ENCODE measurements around the gene CRNN. TPM values are rescaled to one million over a fixed set of nuclear protein-coding genes. Genes with fewer than 3 reads are reported as not detected.

The CRNN gene
- total RNA-seq, 1 donor from 2014 or later: not detected

- H3K27me3 ChIP-seq (ENCODE audit: control insufficient read depth, insufficient read depth, low read length): no peaks in the 10 kb centered on the region
- no peak for DNase-seq (ENCODE audit: low read depth)
- no peak overlapping the region for H3K4me3 ChIP-seq (ENCODE audit: low read depth, low read length)
- no peak for TF ChIP-seq CTCF (IDR thresholded peaks at IDR 0.05; ENCODE audit: insufficient read depth, low read length, poor library complexity, severe bottlenecking)
- H3K36me3 ChIP-seq (ENCODE audit: control insufficient read depth, insufficient read depth, low read length): no peaks in the 10 kb centered on the region
Observed at GRCh38 chr1:152448095-152448494, 34.0 kb upstream of the CRNN start.

GRCh38 chr1:152447484-152447883, 33.4 kb upstream of the CRNN start:
- no peaks in the 10 kb centered on the region for H3K27me3 ChIP-seq (ENCODE audit: control insufficient read depth, insufficient read depth, low read length)
- no peak for TF ChIP-seq CTCF (IDR thresholded peaks at IDR 0.05; ENCODE audit: insufficient read depth, low read length, poor library complexity, severe bottlenecking)
- DNase-seq (ENCODE audit: low read depth): no peak

GRCh38 chr1:152444045-152444444, 30.0 kb upstream of the CRNN start:
- Histone ChIP-seq H3K4me3 (ENCODE audit: low read depth, low read length) (no peak overlapping the region), H3K27me3 (ENCODE audit: control insufficient read depth, insufficient read depth, low read length) (no peaks in the 10 kb centered on the region), H3K36me3 (ENCODE audit: control insufficient read depth, insufficient read depth, low read length) (no peaks in the 10 kb centered on the region)
- no peak for TF ChIP-seq CTCF (IDR thresholded peaks at IDR 0.05; ENCODE audit: insufficient read depth, low read length, poor library complexity, severe bottlenecking)
- no peak for DNase-seq (ENCODE audit: low read depth)

More at GRCh38 chr1:152447484-152447883, 33.4 kb upstream of the CRNN start:
- Histone ChIP-seq H3K36me3 (ENCODE audit: control insufficient read depth, insufficient read depth, low read length) (no peaks in the 10 kb centered on the region), H3K4me3 (ENCODE audit: low read depth, low read length) (no peak overlapping the region)

- DNase-seq (ENCODE audit: low read depth): no peak
- Histone ChIP-seq H3K27me3 (ENCODE audit: control insufficient read depth, insufficient read depth, low read length) (no peaks in the 10 kb centered on the region), H3K36me3 (ENCODE audit: control insufficient read depth, insufficient read depth, low read length) (no peaks in the 10 kb centered on the region), H3K4me3 (ENCODE audit: low read depth, low read length) (no peak overlapping the region)
- no peak for TF ChIP-seq CTCF (IDR thresholded peaks at IDR 0.05; ENCODE audit: insufficient read depth, low read length, poor library complexity, severe bottlenecking)
Observed at GRCh38 chr1:152442765-152443164, 28.7 kb upstream of the CRNN start.

- Histone ChIP-seq H3K27me3 (ENCODE audit: control insufficient read depth, insufficient read depth, low read length) (no peaks in the 10 kb centered on the region), H3K36me3 (ENCODE audit: control insufficient read depth, insufficient read depth, low read length) (no peaks in the 10 kb centered on the region), H3K4me3 (ENCODE audit: low read depth, low read length) (no peak overlapping the region)
- DNase-seq (ENCODE audit: low read depth): no peak
- TF ChIP-seq CTCF (IDR thresholded peaks at IDR 0.05; ENCODE audit: insufficient read depth, low read length, poor library complexity, severe bottlenecking): no peak
Observed at GRCh38 chr1:152442301-152442700, 28.2 kb upstream of the CRNN start.

- Histone ChIP-seq H3K4me3 (ENCODE audit: low read depth, low read length) (no peak overlapping the region), H3K36me3 (ENCODE audit: control insufficient read depth, insufficient read depth, low read length) (no peaks in the 10 kb centered on the region), H3K27me3 (ENCODE audit: control insufficient read depth, insufficient read depth, low read length) (no peaks in the 10 kb centered on the region)
- no peak for DNase-seq (ENCODE audit: low read depth)
- TF ChIP-seq CTCF (IDR thresholded peaks at IDR 0.05; ENCODE audit: insufficient read depth, low read length, poor library complexity, severe bottlenecking): no peak
Observed at GRCh38 chr1:152441756-152442155, 27.7 kb upstream of the CRNN start.
